Measurements from ENCODE around the gene STARD3. TPM values are rescaled to one million over a fixed set of nuclear protein-coding genes. Genes with fewer than 3 reads are reported as not detected.

The STARD3 gene
- polyA plus RNA-seq, 1 donor = 52.3 TPM

- no peak for DNase-seq
These were observed 18.6 kb upstream of the STARD3 start for GRCh38 chr17:39618246-39618913.

GRCh38 chr17:39618956-39619785, 17.8 kb upstream of the STARD3 start:
- DNase-seq = no peak

GRCh38 chr17:39619786-39620101, 17.2 kb upstream of the STARD3 start:
- DNase-seq = no peak

- peak; percentile 85 for DNase-seq
These were observed 15.2 kb upstream of the STARD3 start for GRCh38 chr17:39621523-39622379.

- DNase-seq = no peak
These were observed 14.5 kb upstream of the STARD3 start for GRCh38 chr17:39622380-39623006.

GRCh38 chr17:39623356-39623950, 13.5 kb upstream of the STARD3 start:
- DNase-seq = no peak

- DNase-seq = no peak
These were observed 12.6 kb upstream of the STARD3 start for GRCh38 chr17:39624313-39624712.

- no peak for DNase-seq
These were observed 11.7 kb upstream of the STARD3 start for GRCh38 chr17:39625198-39625785.

- DNase-seq = no peak
These were observed 10.5 kb upstream of the STARD3 start, which contains the start of gene PPP1R1B for GRCh38 chr17:39626171-39627046. TSS of gene PPP1R1B (plus strand) at chr17:39626952. CDS start at chr17:39627393, 441 bp downstream.

GRCh38 chr17:39627047-39627711, 9.8 kb upstream of the STARD3 start:
- no peak for DNase-seq

GRCh38 chr17:39627712-39628516, 9.0 kb upstream of the STARD3 start:
- no peak for DNase-seq

- DNase-seq = no peak
These were observed 8.1 kb upstream of the STARD3 start for GRCh38 chr17:39628655-39629493.

GRCh38 chr17:39629494-39629880, 7.5 kb upstream of the STARD3 start:
- DNase-seq = no peak

GRCh38 chr17:39629898-39630297, 7.0 kb upstream of the STARD3 start:
- DNase-seq = no peak

- no peak for DNase-seq
These were observed 5.5 kb upstream of the STARD3 start for GRCh38 chr17:39631403-39631802.

- no peak for DNase-seq
These were observed 4.6 kb upstream of the STARD3 start for GRCh38 chr17:39632153-39632941.

- no peak for DNase-seq
These were observed 3.3 kb upstream of the STARD3 start for GRCh38 chr17:39633570-39634183.

All from left kidney (tissue), 2 donors.